Endothelial cell of umbilical vein (primary cell): Measurements from ENCODE around the gene QPCTL.

ENCODE experiments used
- EZH2 ChIP-seq: IDR thresholded peaks from 2 replicates; pipeline ENCODE4 v1.6.1; 2012; ENCODE audit warnings: borderline replicate concordance, low read depth, mild to moderate bottlenecking, moderate library complexity, low read length, inconsistent platforms; ENCODE audit not compliant: severe bottlenecking
- FOS ChIP-seq: IDR thresholded peaks from 2 replicates; pipeline ENCODE4 v1.6.1; 2011; ENCODE audit warnings: mild to moderate bottlenecking, low read length, moderate library complexity, borderline replicate concordance; ENCODE audit not compliant: insufficient read depth
- GATA2 ChIP-seq: IDR thresholded peaks from 2 replicates; pipeline ENCODE4 v1.7.0; 2011; ENCODE audit warnings: low read depth, mild to moderate bottlenecking, moderate library complexity, mixed read lengths, low read length; ENCODE audit not compliant: insufficient read length, insufficient read depth
- JUN ChIP-seq: IDR thresholded peaks from 2 replicates; pipeline ENCODE4 v1.6.1; 2011; ENCODE audit warnings: borderline replicate concordance, low read depth; ENCODE audit not compliant: insufficient read length, insufficient read depth
- MAX ChIP-seq: IDR thresholded peaks from 2 replicates; pipeline ENCODE4 v1.6.1; 2011; ENCODE audit not compliant: insufficient read depth, insufficient read length
- MYC ChIP-seq: IDR thresholded peaks from one replicate; pipeline ENCODE4 v1.6.1; 2011; ENCODE audit warnings: mild to moderate bottlenecking, low read depth, low read length
- POLR2A ChIP-seq: IDR thresholded peaks from 2 replicates; pipeline ENCODE4 v1.6.1; 2012; ENCODE audit warnings: low read depth, mild to moderate bottlenecking, control low read depth, low read length
- POLR2AphosphoS5 ChIP-seq: IDR thresholded peaks from 2 replicates; pipeline ENCODE4 v1.6.1; 2012; ENCODE audit warnings: low read depth, mild to moderate bottlenecking, control low read depth, low read length, moderate library complexity; ENCODE audit not compliant: insufficient read depth
- TF ChIP-seq, protein P1 (sequence below), 2 donors: IDR thresholded peaks; 1 replicate in 1 of 2; 2 replicates in 1 of 2; pipeline ENCODE4 v1.5.1; 2011; ENCODE audit warnings: low read length in 2 of 2, mild to moderate bottlenecking in 2 of 2, moderate library complexity in 2 of 2, control low read depth in 1 of 2, inconsistent platforms in 1 of 2, low read depth in 1 of 2; ENCODE audit not compliant: insufficient read depth in 1 of 2; ENCODE audit errors: extremely low read depth in 1 of 2

GRCh38 chr19:45687599-45687998, 4.9 kb upstream of the QPCTL start:
- TF ChIP-seq, protein P1, sequence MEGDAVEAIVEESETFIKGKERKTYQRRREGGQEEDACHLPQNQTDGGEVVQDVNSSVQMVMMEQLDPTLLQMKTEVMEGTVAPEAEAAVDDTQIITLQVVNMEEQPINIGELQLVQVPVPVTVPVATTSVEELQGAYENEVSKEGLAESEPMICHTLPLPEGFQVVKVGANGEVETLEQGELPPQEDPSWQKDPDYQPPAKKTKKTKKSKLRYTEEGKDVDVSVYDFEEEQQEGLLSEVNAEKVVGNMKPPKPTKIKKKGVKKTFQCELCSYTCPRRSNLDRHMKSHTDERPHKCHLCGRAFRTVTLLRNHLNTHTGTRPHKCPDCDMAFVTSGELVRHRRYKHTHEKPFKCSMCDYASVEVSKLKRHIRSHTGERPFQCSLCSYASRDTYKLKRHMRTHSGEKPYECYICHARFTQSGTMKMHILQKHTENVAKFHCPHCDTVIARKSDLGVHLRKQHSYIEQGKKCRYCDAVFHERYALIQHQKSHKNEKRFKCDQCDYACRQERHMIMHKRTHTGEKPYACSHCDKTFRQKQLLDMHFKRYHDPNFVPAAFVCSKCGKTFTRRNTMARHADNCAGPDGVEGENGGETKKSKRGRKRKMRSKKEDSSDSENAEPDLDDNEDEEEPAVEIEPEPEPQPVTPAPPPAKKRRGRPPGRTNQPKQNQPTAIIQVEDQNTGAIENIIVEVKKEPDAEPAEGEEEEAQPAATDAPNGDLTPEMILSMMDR (IDR thresholded peaks at IDR 0.05; ENCODE audit: extremely low read depth in 1 of 2, insufficient read depth in 1 of 2, low read depth in 1 of 2, low read length in 2 of 2) = no peak
- TF ChIP-seq POLR2AphosphoS5 = no peak
- no peak for TF ChIP-seq EZH2
- TF ChIP-seq MYC = no peak
- TF ChIP-seq POLR2A = no peak
- no peak for TF ChIP-seq MAX
- no peak for TF ChIP-seq GATA2
- TF ChIP-seq JUN = no peak
- TF ChIP-seq FOS = no peak
